ENCODE data around the gene ANO6. TPM values are rescaled to one million over a fixed set of nuclear protein-coding genes. Genes with fewer than 3 reads are reported as not detected.
A peak's percentile ranks its signal among the peaks of the same experiment; 100 is the strongest.
"Not testable (repeated sequence)": the region's sequence is repeated elsewhere in the genome, so short reads cannot be mapped to it uniquely, and the experiment has no call there.

ANO6 gene
- total RNA-seq, 2 experiments from 2014 or later = 13.1 to 13.6 TPM

DNA sequence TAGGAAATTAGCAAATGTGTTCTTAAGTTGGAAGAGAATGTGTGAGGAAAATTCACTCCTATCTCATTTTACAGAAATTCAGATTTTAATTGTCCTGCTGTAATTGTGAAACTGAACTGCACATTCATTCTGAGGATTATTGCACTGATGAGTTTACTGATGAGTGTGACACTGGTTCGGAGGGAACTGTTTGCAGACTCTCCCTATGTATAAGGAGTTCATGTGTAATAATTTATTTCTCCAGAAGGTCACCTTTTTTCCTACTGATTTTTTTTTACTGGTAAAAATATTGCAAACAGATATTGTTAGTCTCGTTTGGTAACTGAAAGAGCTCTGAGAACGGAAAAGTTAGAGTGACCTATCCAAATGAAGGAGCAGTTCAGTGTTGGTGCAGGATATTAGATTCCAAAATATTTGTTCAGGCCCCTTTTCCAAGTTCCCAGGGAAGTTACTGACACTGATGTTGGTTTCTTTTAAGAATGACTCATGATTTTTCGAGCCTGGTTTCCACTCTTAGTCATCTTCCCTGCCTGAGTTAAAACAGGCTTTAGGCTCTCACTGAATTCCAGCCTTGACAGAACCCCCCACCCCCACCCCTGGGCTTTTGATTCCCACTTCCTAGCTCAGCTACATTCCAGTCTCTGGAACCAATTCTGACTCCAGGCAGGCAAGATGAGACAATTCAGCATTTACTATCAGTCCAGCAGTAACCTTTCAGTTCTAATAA is 18.4 kb downstream of the ANO6 start:
- no peak overlapping the region for H3K4me3 Mint-ChIP-seq

DNA sequence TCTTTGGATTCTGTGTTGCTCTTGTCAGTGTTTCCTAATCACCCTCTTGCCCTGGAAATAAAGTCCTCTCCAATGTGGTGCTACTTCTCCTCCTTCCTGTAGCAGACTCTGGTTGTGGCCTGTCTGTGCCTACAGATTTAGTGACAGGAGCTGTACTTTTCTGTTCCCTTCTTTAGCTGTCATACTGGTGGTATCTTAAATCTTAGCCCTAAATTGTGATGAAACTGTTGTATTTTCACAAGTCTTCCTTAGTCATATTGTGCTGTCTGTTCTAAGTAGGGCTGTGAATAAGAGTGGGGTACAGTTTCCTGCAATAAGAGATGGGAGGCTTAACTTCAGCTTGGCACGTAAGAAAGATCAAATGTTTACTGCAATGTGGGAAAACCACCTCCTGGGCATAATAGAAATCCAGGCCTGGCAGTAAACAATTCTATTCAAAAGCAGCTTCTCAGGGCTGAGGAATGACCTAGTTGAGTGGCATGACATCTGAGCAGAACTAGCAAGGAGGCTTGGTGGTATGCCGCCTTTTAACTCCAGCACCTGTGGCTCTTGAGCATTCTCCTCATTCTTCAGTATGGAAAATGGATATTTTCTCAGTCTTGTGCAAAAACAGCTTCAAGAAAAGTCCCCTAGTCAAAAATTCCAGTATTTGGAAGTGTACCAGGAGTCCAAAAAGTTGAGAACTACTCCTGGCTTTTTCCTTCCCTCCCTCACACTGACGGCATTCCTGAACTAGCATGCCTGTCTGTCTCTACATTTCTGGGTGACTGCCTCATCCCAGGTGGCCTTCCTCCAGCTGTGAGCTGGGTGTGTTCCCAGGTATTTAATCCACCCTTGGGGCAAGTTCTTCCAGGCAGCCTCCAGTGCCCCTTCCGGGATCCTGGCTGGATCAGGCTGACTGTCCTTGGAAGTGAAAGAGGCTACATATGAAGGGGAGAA is 19.5 kb downstream of the ANO6 start:
- H3K4me1 Mint-ChIP-seq (ENCODE audit: low read depth) = peaks cover 69% of the 10 kb centered on the region
- ChIA-PET POLR2A (interaction anchor here (0.8 to 1.2 kb wide), 3 partner anchors 14 to 50 kb away, joined by 3 to 6 read pairs (median 3); partner anchors contain the start of gene ANO6), CTCF (interaction anchor here (1.0 kb wide), 1 partner anchor 18 kb away, joined by 3 read pairs; no protein-coding TSS in a partner anchor)
- DNase-seq (no peak), ATAC-seq (peak; percentile 49)
- intact Hi-C loops (cut with micrococcal nuclease) = no loop called here
- H3K4me3 Mint-ChIP-seq = no peak overlapping the region
- peak overlapping the region; percentile 83 for H3K27ac Mint-ChIP-seq
- H3K9me3 Mint-ChIP-seq = peaks cover 2% of the 10 kb centered on the region
- peaks cover 8% of the 10 kb centered on the region for H3K36me3 Mint-ChIP-seq (ENCODE audit: low read depth)
- H3K27me3 Mint-ChIP-seq = no peaks in the 10 kb centered on the region
- TF ChIP-seq CTCF (IDR thresholded peaks at IDR 0.05) = no peak

More for the DNA sequence above, 18.4 kb downstream of the ANO6 start:
- peaks cover 59% of the 10 kb centered on the region for H3K4me1 Mint-ChIP-seq (ENCODE audit: low read depth)
- peaks cover 2% of the 10 kb centered on the region for H3K9me3 Mint-ChIP-seq
- H3K27ac Mint-ChIP-seq = peak overlapping the region; percentile 83
- DNase-seq (no peak), ATAC-seq (peak; percentile 6)
- TF ChIP-seq CTCF (IDR thresholded peaks at IDR 0.05) = no peak
- peaks cover 5% of the 10 kb centered on the region for H3K36me3 Mint-ChIP-seq (ENCODE audit: low read depth)
- H3K27me3 Mint-ChIP-seq = no peaks in the 10 kb centered on the region
- POLR2A ChIA-PET = interaction anchor here (1.2 kb wide), 2 partner anchors 13 to 19 kb away, joined by 3 to 4 read pairs; partner anchors contain the start of gene ANO6
- intact Hi-C loops (cut with micrococcal nuclease) = no loop called here
- CTCF ChIA-PET = interaction anchor here (1.5 kb wide), 1 partner anchor 9 kb away, joined by 4 read pairs; no protein-coding TSS in a partner anchor

DNA sequence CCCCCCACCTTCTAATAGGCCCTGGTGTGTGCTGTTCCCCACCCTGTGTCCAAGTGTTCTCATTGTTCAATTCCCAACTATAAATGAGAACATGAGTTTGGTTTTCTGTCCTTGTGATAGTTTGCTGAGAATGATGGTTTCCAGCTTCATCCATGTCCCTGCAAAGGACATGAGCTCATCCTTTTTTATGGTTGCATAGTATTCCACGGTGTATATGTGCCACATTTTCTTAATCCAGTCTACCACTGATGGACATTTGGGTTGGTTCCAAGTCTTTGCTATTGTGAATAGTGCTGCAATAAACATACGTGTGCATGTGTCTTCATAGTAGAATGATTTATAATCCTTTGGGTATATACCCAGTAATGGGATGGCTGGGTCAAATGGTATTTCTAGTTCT is 20.5 kb downstream of the ANO6 start:
- DNase-seq; POLR2A ChIA-PET; H3K9me3 Mint-ChIP-seq; intact Hi-C loops (cut with micrococcal nuclease); H3K36me3 Mint-ChIP-seq (ENCODE audit: low read depth); ATAC-seq; H3K27me3 Mint-ChIP-seq; CTCF ChIA-PET; H3K27ac Mint-ChIP-seq; H3K4me3 Mint-ChIP-seq: not testable (repeated sequence)
- peaks cover 74% of the 10 kb centered on the region for H3K4me1 Mint-ChIP-seq (ENCODE audit: low read depth)

- ChIA-PET POLR2A (no interaction called here), CTCF (interaction anchor here (1.5 kb wide), 1 partner anchor 26 kb away, joined by 3 read pairs; no protein-coding TSS in a partner anchor)
- peaks cover 37% of the 10 kb centered on the region for H3K4me1 Mint-ChIP-seq (ENCODE audit: low read depth)
These were observed 26.3 kb downstream of the ANO6 start for GRCh38 chr12:45242180-45242579.

More at GRCh38 chr12:45242180-45242579, 26.3 kb downstream of the ANO6 start:
- Mint-ChIP-seq H3K27ac (no peak overlapping the region), H3K36me3 (ENCODE audit: low read depth) (peaks cover 11% of the 10 kb centered on the region), H3K4me3 (no peak overlapping the region), H3K9me3 (no peaks in the 10 kb centered on the region), H3K27me3 (no peaks in the 10 kb centered on the region)
- DNase-seq = no peak
- ATAC-seq = no peak
- intact Hi-C loops (cut with micrococcal nuclease) = no loop called here
- no peak for TF ChIP-seq CTCF (IDR thresholded peaks at IDR 0.05)
